Measurements from ENCODE around the gene TBC1D22B. TPM values are rescaled to one million over a fixed set of nuclear protein-coding genes. Genes with fewer than 3 reads are reported as not detected.

TBC1D22B gene
- total and polyA plus RNA-seq, 9 of the 15 experiments (the other 6 are each of a cell fraction or from before 2014, with no cell fraction given), result 4.8 to 24.2 (median 13.5) TPM

DNA sequence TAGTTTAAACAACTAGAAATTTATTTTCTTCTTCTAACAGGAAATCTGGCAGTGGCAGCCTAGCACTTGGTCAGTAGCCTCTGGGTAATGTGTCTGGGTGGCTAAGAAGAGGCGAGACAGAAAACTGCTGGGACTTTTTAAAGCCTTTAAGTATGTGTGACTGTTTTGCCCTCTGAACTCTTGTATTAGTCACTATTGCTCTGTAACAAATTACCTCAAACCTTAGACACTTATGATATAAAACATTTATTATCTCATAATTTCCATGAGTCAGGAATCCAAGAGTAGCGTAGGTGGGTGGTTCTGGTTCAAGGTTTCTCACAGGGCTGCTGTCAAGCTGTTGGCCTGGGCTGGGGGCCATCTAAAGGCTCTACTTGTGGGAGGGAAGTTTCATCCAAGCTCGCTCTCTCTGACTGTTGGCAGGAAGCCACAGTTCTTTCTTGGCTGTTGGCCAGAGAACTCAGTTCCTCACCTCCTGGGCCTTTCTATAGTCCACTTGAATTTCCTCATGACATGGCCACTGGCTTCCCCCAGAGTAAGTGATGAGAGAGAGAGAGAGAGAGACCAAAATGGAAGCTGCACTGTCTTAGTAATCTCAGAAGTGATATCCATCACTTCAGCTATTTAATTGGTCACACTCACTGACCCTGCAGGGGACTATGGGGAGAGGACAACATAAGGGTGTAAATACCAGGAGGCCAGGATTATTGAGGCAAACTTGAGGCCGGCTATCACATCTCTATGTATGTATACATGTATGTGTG is 17.4 kb upstream of the TBC1D22B start (continued):
- TF ChIP-seq CREBBP (IDR thresholded peaks at IDR 0.05; ENCODE audit: low read depth, low read length), result no peak
- no peak for TF ChIP-seq U2AF2 (optimal IDR thresholded peaks at IDR 0.05; ENCODE audit: low read depth, low read length)
- TF ChIP-seq ADNP (tag; IDR thresholded peaks at IDR 0.05), result no peak; the same call in 1 of the 2 replicates
- no peak for TF ChIP-seq ZFP1 (CRISPR knock-in tag; IDR thresholded peaks at IDR 0.05)
- TF ChIP-seq CBFA2T3 (IDR thresholded peaks at IDR 0.05), result peak; percentile 55
- TF ChIP-seq GATA2 (CRISPR knock-in tag; IDR thresholded peaks at IDR 0.05), result no peak
- TF ChIP-seq HDAC1 (IDR thresholded peaks at IDR 0.05), result no peak; a peak in 1 of 4 replicates
- 0 out of 2 replicates have a peak, but pooled peaks have one; percentile 34 for TF ChIP-seq ZNF444 (CRISPR knock-in tag; IDR thresholded peaks at IDR 0.05)
- TF ChIP-seq, protein P1, sequence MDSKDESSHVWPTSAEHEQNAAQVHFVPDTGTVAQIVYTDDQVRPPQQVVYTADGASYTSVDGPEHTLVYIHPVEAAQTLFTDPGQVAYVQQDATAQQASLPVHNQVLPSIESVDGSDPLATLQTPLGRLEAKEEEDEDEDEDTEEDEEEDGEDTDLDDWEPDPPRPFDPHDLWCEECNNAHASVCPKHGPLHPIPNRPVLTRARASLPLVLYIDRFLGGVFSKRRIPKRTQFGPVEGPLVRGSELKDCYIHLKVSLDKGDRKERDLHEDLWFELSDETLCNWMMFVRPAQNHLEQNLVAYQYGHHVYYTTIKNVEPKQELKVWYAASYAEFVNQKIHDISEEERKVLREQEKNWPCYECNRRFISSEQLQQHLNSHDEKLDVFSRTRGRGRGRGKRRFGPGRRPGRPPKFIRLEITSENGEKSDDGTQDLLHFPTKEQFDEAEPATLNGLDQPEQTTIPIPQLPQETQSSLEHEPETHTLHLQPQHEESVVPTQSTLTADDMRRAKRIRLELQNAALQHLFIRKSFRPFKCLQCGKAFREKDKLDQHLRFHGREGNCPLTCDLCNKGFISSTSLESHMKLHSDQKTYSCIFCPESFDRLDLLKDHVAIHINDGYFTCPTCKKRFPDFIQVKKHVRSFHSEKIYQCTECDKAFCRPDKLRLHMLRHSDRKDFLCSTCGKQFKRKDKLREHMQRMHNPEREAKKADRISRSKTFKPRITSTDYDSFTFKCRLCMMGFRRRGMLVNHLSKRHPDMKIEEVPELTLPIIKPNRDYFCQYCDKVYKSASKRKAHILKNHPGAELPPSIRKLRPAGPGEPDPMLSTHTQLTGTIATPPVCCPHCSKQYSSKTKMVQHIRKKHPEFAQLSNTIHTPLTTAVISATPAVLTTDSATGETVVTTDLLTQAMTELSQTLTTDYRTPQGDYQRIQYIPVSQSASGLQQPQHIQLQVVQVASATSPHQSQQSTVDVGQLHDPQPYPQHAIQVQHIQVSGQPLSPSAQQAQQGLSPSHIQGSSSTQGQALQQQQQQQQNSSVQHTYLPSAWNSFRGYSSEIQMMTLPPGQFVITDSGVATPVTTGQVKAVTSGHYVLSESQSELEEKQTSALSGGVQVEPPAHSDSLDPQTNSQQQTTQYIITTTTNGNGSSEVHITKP (IDR thresholded peaks at IDR 0.05; ENCODE audit: partially characterized antibody), result peak; percentile 57
- peak; percentile 77 for TF ChIP-seq KDM1A (IDR thresholded peaks at IDR 0.05)
- TF ChIP-seq ZBTB8A (IDR thresholded peaks at IDR 0.05; ENCODE audit: partially characterized antibody), result no peak
- TF ChIP-seq, protein P2, sequence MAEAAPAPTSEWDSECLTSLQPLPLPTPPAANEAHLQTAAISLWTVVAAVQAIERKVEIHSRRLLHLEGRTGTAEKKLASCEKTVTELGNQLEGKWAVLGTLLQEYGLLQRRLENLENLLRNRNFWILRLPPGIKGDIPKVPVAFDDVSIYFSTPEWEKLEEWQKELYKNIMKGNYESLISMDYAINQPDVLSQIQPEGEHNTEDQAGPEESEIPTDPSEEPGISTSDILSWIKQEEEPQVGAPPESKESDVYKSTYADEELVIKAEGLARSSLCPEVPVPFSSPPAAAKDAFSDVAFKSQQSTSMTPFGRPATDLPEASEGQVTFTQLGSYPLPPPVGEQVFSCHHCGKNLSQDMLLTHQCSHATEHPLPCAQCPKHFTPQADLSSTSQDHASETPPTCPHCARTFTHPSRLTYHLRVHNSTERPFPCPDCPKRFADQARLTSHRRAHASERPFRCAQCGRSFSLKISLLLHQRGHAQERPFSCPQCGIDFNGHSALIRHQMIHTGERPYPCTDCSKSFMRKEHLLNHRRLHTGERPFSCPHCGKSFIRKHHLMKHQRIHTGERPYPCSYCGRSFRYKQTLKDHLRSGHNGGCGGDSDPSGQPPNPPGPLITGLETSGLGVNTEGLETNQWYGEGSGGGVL (CRISPR knock-in tag; IDR thresholded peaks at IDR 0.05), result no peak
- TF ChIP-seq, protein P3, sequence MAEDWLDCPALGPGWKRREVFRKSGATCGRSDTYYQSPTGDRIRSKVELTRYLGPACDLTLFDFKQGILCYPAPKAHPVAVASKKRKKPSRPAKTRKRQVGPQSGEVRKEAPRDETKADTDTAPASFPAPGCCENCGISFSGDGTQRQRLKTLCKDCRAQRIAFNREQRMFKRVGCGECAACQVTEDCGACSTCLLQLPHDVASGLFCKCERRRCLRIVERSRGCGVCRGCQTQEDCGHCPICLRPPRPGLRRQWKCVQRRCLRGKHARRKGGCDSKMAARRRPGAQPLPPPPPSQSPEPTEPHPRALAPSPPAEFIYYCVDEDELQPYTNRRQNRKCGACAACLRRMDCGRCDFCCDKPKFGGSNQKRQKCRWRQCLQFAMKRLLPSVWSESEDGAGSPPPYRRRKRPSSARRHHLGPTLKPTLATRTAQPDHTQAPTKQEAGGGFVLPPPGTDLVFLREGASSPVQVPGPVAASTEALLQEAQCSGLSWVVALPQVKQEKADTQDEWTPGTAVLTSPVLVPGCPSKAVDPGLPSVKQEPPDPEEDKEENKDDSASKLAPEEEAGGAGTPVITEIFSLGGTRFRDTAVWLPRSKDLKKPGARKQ (CRISPR knock-in tag; IDR thresholded peaks at IDR 0.05), result no peak
- peak; percentile 74 for TF ChIP-seq FOXJ2 (tag; IDR thresholded peaks at IDR 0.05)
- TF ChIP-seq NCOA1 (IDR thresholded peaks at IDR 0.05; ENCODE audit: low read depth), result peak; percentile 17; the same call in 1 of the 2 replicates
- no peak for TF ChIP-seq PCBP2 (IDR thresholded peaks at IDR 0.05; ENCODE audit: low read depth, low read length, poor library complexity, severe bottlenecking)
- TF ChIP-seq BDP1 (IDR thresholded peaks at IDR 0.05; ENCODE audit: insufficient read depth, insufficient read length), result no peak
- TF ChIP-seq MXI1 (IDR thresholded peaks at IDR 0.05; ENCODE audit: low read depth, low read length), result no peak
- TF ChIP-seq, protein P4, sequence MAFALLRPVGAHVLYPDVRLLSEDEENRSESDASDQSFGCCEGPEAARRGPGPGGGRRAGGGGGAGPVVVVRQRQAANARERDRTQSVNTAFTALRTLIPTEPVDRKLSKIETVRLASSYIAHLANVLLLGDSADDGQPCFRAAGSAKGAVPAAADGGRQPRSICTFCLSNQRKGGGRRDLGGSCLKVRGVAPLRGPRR (CRISPR knock-in tag; IDR thresholded peaks at IDR 0.05), result no peak
- 0 out of 2 replicates have a peak, but pooled peaks have one; percentile 54 for TF ChIP-seq ZNF274 (IDR thresholded peaks at IDR 0.05; ENCODE audit: borderline replicate concordance, low read depth, low read length)
